ENCODE results near the gene ANKRD55.
"Not testable (repeated sequence)": the region's sequence is repeated elsewhere in the genome, so short reads cannot be mapped to it uniquely, and the experiment has no call there.

GRCh38 chr5:56122360-56122985 is 110.7 kb downstream of the ANKRD55 start:
- TF ChIP-seq POLR2A, CTCF, EP300 (IDR thresholded peaks at IDR 0.05): not testable (repeated sequence)

Data from suprapubic skin (tissue), 3 donors.